Ureter (tissue), 1 donor: Measurements from ENCODE around the gene ZMAT3. TPM values are rescaled to one million over a fixed set of nuclear protein-coding genes. Genes with fewer than 3 reads are reported as not detected.
A peak's percentile ranks its signal among the peaks of the same experiment; 100 is the strongest.
"Not testable (repeated sequence)": the region's sequence is repeated elsewhere in the genome, so short reads cannot be mapped to it uniquely, and the experiment has no call there.

Experiments
- DNase-seq: peaks from one replicate; pipeline ENCODE4 v3.0.0-alpha.2; 2020; ENCODE audit warnings: low spot score
- total RNA-seq: library from RNA; stranded (reverse); gene quantifications from one replicate; pipeline ENCODE4 v1.2.4, GENCODE V29; 2023
- donor health status: DM: yes; HTN: yes; CAD: no.

Gene ZMAT3
- total RNA-seq, 1 donor from 2014 or later, result 16.7 TPM

GRCh38 chr3:179068779-179069530, 2.7 kb downstream of the ZMAT3 start:
- no peak for DNase-seq

- no peak for DNase-seq
These were observed 3.8 kb downstream of the ZMAT3 start for GRCh38 chr3:179067839-179068238.

GRCh38 chr3:179067291-179067690, 4.3 kb downstream of the ZMAT3 start:
- no peak for DNase-seq

- no peak for DNase-seq
These were observed 7.6 kb downstream of the ZMAT3 start for GRCh38 chr3:179063945-179064560.

- no peak for DNase-seq
These were observed 15.3 kb downstream of the ZMAT3 start for GRCh38 chr3:179056326-179056725.

GRCh38 chr3:179054565-179054964, 17.0 kb downstream of the ZMAT3 start:
- not testable (repeated sequence) for DNase-seq

GRCh38 chr3:179046497-179047353, 24.9 kb downstream of the ZMAT3 start:
- no peak for DNase-seq

GRCh38 chr3:179045719-179046402, 25.7 kb downstream of the ZMAT3 start:
- DNase-seq, result no peak

- not testable (repeated sequence) for DNase-seq
These were observed 32.7 kb downstream of the ZMAT3 start for GRCh38 chr3:179038899-179039251.

GRCh38 chr3:179038216-179038898, 33.3 kb downstream of the ZMAT3 start:
- DNase-seq, result no peak

- DNase-seq, result peak; percentile 47
These were observed 34.3 kb downstream of the ZMAT3 start for GRCh38 chr3:179037351-179037750.

- DNase-seq, result no peak
These were observed 34.8 kb downstream of the ZMAT3 start for GRCh38 chr3:179036626-179037300.

- no peak for DNase-seq
These were observed 35.4 kb downstream of the ZMAT3 start for GRCh38 chr3:179036226-179036625.

GRCh38 chr3:179035232-179035631, 36.4 kb downstream of the ZMAT3 start:
- no peak for DNase-seq

- not testable (repeated sequence) for DNase-seq
These were observed 38.3 kb downstream of the ZMAT3 start for GRCh38 chr3:179033304-179033657.

GRCh38 chr3:179032454-179033303, 38.9 kb downstream of the ZMAT3 start:
- not testable (repeated sequence) for DNase-seq

GRCh38 chr3:179029096-179029495, 42.5 kb downstream of the ZMAT3 start:
- no peak for DNase-seq

GRCh38 chr3:179028408-179028807, 43.2 kb downstream of the ZMAT3 start:
- DNase-seq, result no peak

- DNase-seq, result no peak
These were observed 44.2 kb downstream of the ZMAT3 start for GRCh38 chr3:179027326-179027900.

- no peak for DNase-seq
These were observed 45.0 kb downstream of the ZMAT3 start for GRCh38 chr3:179026636-179027035.
